WI38 (cell line): ENCODE data around the gene URM1.

Experiments
- H3K4me3 ChIP-seq: 2 replicates; pipeline ENCODE4 v1.5.1; 2011; ENCODE audit warnings: low read depth, mild to moderate bottlenecking, control low read depth, low read length
- CTCF ChIP-seq: IDR thresholded peaks from 2 replicates; pipeline ENCODE4 v1.5.1; 2012; ENCODE audit warnings: low read depth, mild to moderate bottlenecking, control low read depth, low read length

URM1 gene

GRCh38 chr9:128416014-128416413 lies 44.8 kb downstream of the URM1 start:
- no peak for TF ChIP-seq CTCF
- no peak overlapping the region for H3K4me3 ChIP-seq

GRCh38 chr9:128416432-128417019 lies 45.4 kb downstream of the URM1 start:
- H3K4me3 ChIP-seq: no peak overlapping the region
- TF ChIP-seq CTCF: no peak

- no peak for TF ChIP-seq CTCF
- no peak overlapping the region; the same call in 1 of the 2 replicates for H3K4me3 ChIP-seq
These were observed 48.1 kb downstream of the URM1 start for GRCh38 chr9:128419061-128419925.

GRCh38 chr9:128420060-128420650 lies 49.0 kb downstream of the URM1 start:
- peak; percentile 90 for TF ChIP-seq CTCF
- H3K4me3 ChIP-seq: peak overlapping the region; percentile 81

GRCh38 chr9:128420651-128421481 lies 49.7 kb downstream of the URM1 start, which contains the start of gene CERCAM:
CERCAM (plus strand) TSS chr9:128420857; CDS start chr9:128420878, 21 bp downstream.
- no peak for TF ChIP-seq CTCF
- peak within 1 kb of the TSS; percentile 81 for H3K4me3 ChIP-seq

GRCh38 chr9:128421482-128421996 lies 50.4 kb downstream of the URM1 start:
- peak overlapping the region; percentile 81 for H3K4me3 ChIP-seq
- TF ChIP-seq CTCF: no peak

- peak overlapping the region; percentile 81 for H3K4me3 ChIP-seq
These were observed 51.0 kb downstream of the URM1 start for GRCh38 chr9:128422022-128422782.
